OCI-LY3 (cell line): ENCODE data around the gene AKAP12.

ENCODE experiments used
- H2AFZ ChIP-seq: fragments of 200-600, 300-600 bp; shearing (Covaris generic); 2 replicates; pipeline ENCODE4 v1.6.0; 2014; ENCODE audit warnings: antibody characterized with exemption, low read depth, low read length
- H3K27ac ChIP-seq: fragments of 200-600, 300-600 bp; sonication (generic); 2 replicates; pipeline ENCODE4 v1.5.1; 2014; ENCODE audit warnings: mild to moderate bottlenecking, low read length, moderate library complexity, mixed read lengths
- H3K27me3 ChIP-seq: fragments of 200-600, 300-600 bp; sonication (generic); 2 replicates; pipeline ENCODE4 v1.6.1; 2014; ENCODE audit warnings: low read depth, low read length, mixed read lengths
- H3K36me3 ChIP-seq: fragments of 200-600, 300-600 bp; sonication (generic); replicated peaks from 2 replicates; pipeline ENCODE3; 2014; ENCODE audit warnings: low read depth, low read length, mixed read lengths
- H3K4me1 ChIP-seq: fragments of 300-600, 200-600 bp; sonication (generic); 2 replicates; pipeline ENCODE4 v1.6.1; 2014; ENCODE audit warnings: low read length, mixed read lengths
- H3K4me2 ChIP-seq: fragments of 200-600, 300-600 bp; sonication (generic); 2 replicates; pipeline ENCODE4 v1.6.1; 2014; ENCODE audit warnings: low read length, mixed read lengths
- H3K4me3 ChIP-seq: fragments of 300-600, 200-600 bp; sonication (generic); 2 replicates; pipeline ENCODE4 v1.5.1; 2014; ENCODE audit warnings: antibody characterized with exemption, mild to moderate bottlenecking, low read length, moderate library complexity
- H3K79me2 ChIP-seq: fragments of 300-600, 200-600 bp; shearing (Covaris generic); 2 replicates; pipeline ENCODE4 v1.6.1; 2014; ENCODE audit warnings: mild to moderate bottlenecking, low read length, mixed read lengths
- H3K9ac ChIP-seq: fragments of 300-600, 200-600 bp; shearing (Covaris generic); 2 replicates; pipeline ENCODE4 v1.6.0; 2014; ENCODE audit warnings: mild to moderate bottlenecking, low read length, moderate library complexity
- H3K9me3 ChIP-seq: fragments of 200-600, 300-600 bp; shearing (Covaris generic); 2 replicates; pipeline ENCODE4 v1.6.1; 2014; ENCODE audit warnings: low read length, mixed read lengths; ENCODE audit not compliant: insufficient read depth
- H4K20me1 ChIP-seq: fragments of 200-600, 300-600 bp; sonication (generic); 2 replicates; pipeline ENCODE4 v1.6.1; 2016; ENCODE audit warnings: low read length, mixed read lengths; ENCODE audit not compliant: insufficient read depth
- EZH2phosphoT487 ChIP-seq: fragments of 200-600 bp; shearing (Covaris generic); IDR thresholded peaks from 2 replicates; pipeline ENCODE4 v1.6.1; 2018; ENCODE audit warnings: antibody characterized with exemption, mixed run types, low read depth
- TF ChIP-seq, protein P1 (sequence below): fragments of 200-600, 300-600 bp; sonication (generic); IDR thresholded peaks from 2 replicates; pipeline ENCODE4 v1.5.1; 2014; ENCODE audit warnings: antibody characterized with exemption, low read length, low read depth

The AKAP12 gene

GRCh38 chr6:151289399-151290007 is 49.7 kb downstream of the AKAP12 start:
- no peaks in the 10 kb centered on the region for H3K27me3 ChIP-seq
- peak overlapping the region; percentile 43 for H3K4me2 ChIP-seq
- H3K4me3 ChIP-seq = no peak overlapping the region
- peaks cover 15% of the 10 kb centered on the region; the same call in 1 of the 2 replicates for H3K79me2 ChIP-seq
- no peaks in the 10 kb centered on the region for H3K36me3 ChIP-seq
- H4K20me1 ChIP-seq = peaks cover 15% of the 10 kb centered on the region; the same call in 1 of the 2 replicates
- H3K4me1 ChIP-seq = peaks cover 27% of the 10 kb centered on the region
- H3K27ac ChIP-seq = no peak overlapping the region
- no peaks in the 10 kb centered on the region for H3K9me3 ChIP-seq
- H3K9ac ChIP-seq = no peak overlapping the region
- TF ChIP-seq, protein P1, sequence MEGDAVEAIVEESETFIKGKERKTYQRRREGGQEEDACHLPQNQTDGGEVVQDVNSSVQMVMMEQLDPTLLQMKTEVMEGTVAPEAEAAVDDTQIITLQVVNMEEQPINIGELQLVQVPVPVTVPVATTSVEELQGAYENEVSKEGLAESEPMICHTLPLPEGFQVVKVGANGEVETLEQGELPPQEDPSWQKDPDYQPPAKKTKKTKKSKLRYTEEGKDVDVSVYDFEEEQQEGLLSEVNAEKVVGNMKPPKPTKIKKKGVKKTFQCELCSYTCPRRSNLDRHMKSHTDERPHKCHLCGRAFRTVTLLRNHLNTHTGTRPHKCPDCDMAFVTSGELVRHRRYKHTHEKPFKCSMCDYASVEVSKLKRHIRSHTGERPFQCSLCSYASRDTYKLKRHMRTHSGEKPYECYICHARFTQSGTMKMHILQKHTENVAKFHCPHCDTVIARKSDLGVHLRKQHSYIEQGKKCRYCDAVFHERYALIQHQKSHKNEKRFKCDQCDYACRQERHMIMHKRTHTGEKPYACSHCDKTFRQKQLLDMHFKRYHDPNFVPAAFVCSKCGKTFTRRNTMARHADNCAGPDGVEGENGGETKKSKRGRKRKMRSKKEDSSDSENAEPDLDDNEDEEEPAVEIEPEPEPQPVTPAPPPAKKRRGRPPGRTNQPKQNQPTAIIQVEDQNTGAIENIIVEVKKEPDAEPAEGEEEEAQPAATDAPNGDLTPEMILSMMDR = no peak
- TF ChIP-seq EZH2phosphoT487 = no peak
- H2AFZ ChIP-seq = no peak overlapping the region

DNA sequence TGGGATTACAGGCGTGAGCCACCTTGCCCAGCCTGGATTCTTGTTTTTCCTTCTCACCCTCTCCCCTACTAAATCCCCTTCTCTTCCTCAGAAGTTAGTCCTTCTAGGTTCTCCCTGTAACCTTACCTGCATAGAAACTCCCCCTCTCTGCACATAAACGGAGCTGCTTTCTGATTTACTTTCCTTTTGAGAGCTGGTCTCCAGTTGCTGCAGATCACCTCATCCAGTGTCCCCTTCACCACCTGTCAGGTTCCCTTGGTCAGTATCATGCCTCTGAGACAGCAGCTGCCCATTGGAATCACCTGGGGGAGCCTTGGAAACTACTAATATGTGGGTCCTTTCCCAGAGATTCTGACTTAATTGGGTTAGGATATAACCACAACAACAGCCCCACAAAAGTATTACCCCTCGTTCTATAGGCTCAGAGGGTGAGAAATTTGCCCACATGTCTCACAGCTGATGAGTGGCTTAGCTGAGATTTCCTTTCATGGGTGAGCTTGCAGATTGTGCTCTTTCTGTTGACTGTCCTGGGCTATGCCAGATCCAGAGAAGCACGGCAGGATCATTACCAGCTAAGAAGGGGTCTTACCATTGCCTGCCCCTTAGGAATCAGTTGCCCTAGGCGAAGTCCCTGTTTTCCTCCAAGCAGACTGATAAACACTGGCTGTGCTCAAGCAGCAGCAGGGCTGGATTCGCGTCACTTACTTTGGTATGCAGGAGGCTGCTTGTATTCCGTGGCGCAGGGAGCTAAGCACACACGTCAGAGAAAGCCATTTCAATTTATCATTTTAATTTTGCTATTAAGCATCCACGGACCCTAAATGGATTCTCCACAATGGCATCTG is 51.3 kb downstream of the AKAP12 start:
- Histone ChIP-seq H2AFZ (no peak overlapping the region), H3K9ac (no peak overlapping the region)

DNA sequence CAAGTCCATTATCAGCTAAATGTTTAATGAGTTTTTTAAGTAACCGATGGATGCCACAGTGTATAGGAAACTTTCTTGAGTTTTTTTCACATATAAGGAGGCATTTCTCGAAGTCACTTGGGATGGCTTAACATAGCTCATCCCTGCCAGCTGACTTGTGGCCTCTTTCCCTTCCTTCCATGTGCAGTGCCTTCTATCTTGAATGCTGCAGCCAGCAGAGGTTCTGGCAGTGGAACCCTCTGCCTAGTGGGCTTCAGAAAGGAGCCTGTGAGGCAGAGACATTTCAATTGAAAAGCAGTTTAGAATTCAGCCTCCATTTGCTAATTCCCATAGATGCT is 51.9 kb downstream of the AKAP12 start:
- no peak overlapping the region for H3K9ac ChIP-seq
- H3K9me3 ChIP-seq = no peaks in the 10 kb centered on the region
- H3K4me2 ChIP-seq = no peak overlapping the region
- H3K4me1 ChIP-seq = peaks cover 16% of the 10 kb centered on the region
- H3K4me3 ChIP-seq = no peak overlapping the region
- TF ChIP-seq, protein P1 = no peak
- no peak for TF ChIP-seq EZH2phosphoT487
- peaks cover 15% of the 10 kb centered on the region; the same call in 1 of the 2 replicates for H4K20me1 ChIP-seq
- H3K36me3 ChIP-seq = no peaks in the 10 kb centered on the region
- no peaks in the 10 kb centered on the region for H3K27me3 ChIP-seq
- no peak overlapping the region for H3K27ac ChIP-seq
- H2AFZ ChIP-seq = no peak overlapping the region
- no peaks in the 10 kb centered on the region; the same call in 1 of the 2 replicates for H3K79me2 ChIP-seq

More for the DNA sequence above, 51.3 kb downstream of the AKAP12 start:
- TF ChIP-seq EZH2phosphoT487 = no peak
- TF ChIP-seq, protein P1 = no peak
- Histone ChIP-seq H3K4me2 (no peak overlapping the region), H3K79me2 (peaks cover 2% of the 10 kb centered on the region; the same call in 1 of the 2 replicates), H3K4me1 (peaks cover 16% of the 10 kb centered on the region), H4K20me1 (peaks cover 15% of the 10 kb centered on the region; the same call in 1 of the 2 replicates), H3K27ac (no peak overlapping the region), H3K27me3 (no peaks in the 10 kb centered on the region), H3K36me3 (no peaks in the 10 kb centered on the region), H3K9me3 (no peaks in the 10 kb centered on the region), H3K4me3 (no peak overlapping the region)

DNA sequence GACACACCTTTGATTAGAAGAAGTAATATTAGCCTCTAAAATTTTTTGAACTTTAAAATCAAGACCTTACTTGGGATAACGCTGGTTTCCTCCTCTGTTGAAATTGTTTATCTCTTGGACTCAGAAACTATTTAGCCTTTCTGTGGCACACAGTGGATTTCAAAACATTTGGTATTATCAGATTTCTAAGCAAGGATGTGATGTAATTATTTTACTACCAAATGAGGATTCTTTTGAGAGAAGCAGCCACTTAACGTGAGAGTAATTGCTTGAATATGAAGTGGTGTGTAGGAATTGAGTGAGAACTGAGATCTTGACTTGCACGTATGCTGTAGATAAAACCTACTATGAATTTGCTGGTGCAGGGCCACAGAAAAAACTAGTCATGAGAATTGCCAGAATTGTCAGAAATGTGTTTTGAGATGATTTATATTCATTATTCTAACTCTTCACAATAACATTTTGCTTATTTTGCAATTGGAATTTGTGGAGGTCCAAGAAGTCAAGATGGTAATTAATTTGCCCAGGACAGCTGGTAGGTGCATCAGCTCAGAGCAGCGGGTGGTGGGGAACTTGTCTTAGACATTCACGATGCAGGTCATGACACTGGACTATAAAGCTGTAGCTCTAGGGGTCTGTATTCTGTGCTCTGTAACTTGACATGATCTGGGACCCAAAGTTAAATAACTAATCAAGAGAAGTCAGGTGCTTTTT is 53.4 kb downstream of the AKAP12 start:
- Histone ChIP-seq H3K9ac (no peak overlapping the region), H3K27me3 (no peaks in the 10 kb centered on the region), H3K36me3 (no peaks in the 10 kb centered on the region), H3K27ac (no peak overlapping the region), H3K4me1 (peaks cover 16% of the 10 kb centered on the region), H3K79me2 (no peaks in the 10 kb centered on the region; the same call in 1 of the 2 replicates), H3K4me3 (no peak overlapping the region), H2AFZ (no peak overlapping the region), H3K9me3 (no peaks in the 10 kb centered on the region), H4K20me1 (peaks cover 15% of the 10 kb centered on the region; the same call in 1 of the 2 replicates), H3K4me2 (no peak overlapping the region)
- TF ChIP-seq EZH2phosphoT487 = no peak
- TF ChIP-seq, protein P1 = no peak
